GM19467 (cell line): Measurements from ENCODE around the gene TCHP.
"Not testable (repeated sequence)": the region's sequence is repeated elsewhere in the genome, so short reads cannot be mapped to it uniquely, and the experiment has no call there.

ENCODE experiments used
- ATAC-seq: cut with Tn5 transposase; IDR thresholded peaks from one replicate; pipeline ENCODE4 v1.9.1; 2021; ENCODE audit warnings: mild to moderate bottlenecking, moderate library complexity; ENCODE audit not compliant: unreplicated experiment

Gene TCHP

GRCh38 chr12:109879351-109880042 lies 20.6 kb upstream of the TCHP start:
- ATAC-seq: no peak

- ATAC-seq: peak; percentile 95
Measured at GRCh38 chr12:109880043-109880931, 19.8 kb upstream of the TCHP start, which contains the start of gene GLTP. Gene GLTP, minus strand, starts transcription at chr12:109880541. Its CDS starts 167 bp downstream, at chr12:109880374.

- ATAC-seq: no peak
Measured at GRCh38 chr12:109880938-109881337, 19.1 kb upstream of the TCHP start.

- no peak for ATAC-seq
Measured at GRCh38 chr12:109881752-109882151, 18.3 kb upstream of the TCHP start.

DNA sequence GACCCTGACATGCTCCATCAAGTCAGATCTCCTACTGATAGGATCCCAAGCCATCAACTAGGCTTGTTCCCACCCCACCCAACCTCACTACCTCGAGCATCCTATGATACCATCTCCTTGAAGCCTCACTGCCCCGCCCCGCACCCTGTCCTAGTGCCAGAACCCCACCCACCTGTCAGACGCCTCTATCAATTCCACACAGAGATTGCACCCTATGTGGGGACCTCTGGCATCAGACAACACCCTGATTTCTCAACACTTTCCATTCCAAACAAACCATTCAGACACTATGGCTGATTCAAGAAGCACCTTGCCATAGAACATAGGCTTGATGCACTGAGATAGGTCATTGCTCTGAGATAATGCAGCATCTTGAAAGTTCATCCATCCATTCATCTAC lies 16.6 kb upstream of the TCHP start:
- ATAC-seq: no peak

DNA sequence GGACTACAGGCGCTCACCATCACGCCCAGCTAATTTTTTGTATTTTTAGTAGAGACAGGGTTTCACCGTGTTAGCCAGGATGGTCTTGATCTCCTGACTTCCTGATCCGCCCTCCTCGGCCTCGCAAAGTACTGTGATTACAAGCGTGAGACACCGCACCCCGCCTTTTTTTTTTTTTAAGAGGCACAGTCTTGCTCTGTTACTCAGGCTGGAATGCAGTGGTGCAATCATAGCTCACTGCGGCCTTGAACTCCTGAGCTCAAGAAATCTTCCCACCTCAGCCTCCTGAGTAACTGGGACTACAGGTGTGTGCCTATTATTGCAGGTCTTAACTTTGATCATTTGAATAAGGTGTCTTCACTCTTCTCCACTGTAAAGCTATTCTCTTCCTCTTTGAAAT lies 14.5 kb upstream of the TCHP start:
- no peak for ATAC-seq

- ATAC-seq: no peak
Measured at GRCh38 chr12:109888179-109889020, 11.7 kb upstream of the TCHP start.

GRCh38 chr12:109890620-109891170 lies 9.4 kb upstream of the TCHP start:
- ATAC-seq: no peak

DNA sequence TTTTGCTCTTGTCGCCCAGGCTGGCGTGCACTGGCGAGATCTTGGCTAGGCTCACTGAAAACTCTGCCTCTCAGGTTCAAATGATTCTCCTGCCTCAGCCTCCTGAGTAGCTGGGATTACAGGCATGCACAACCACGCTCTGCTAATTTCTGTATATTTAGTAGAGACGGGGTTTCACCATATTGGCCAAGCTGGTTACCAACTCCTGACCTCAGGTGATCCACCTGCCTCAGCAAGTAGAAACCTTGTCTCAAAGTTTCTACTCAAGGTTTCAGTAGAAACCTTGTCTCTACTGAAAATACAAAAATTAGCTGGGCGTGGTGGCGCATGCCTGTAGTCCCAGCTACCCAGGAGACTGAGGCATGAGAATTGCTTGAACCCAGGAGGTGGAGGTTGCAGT lies 8.3 kb upstream of the TCHP start:
- not testable (repeated sequence) for ATAC-seq

DNA sequence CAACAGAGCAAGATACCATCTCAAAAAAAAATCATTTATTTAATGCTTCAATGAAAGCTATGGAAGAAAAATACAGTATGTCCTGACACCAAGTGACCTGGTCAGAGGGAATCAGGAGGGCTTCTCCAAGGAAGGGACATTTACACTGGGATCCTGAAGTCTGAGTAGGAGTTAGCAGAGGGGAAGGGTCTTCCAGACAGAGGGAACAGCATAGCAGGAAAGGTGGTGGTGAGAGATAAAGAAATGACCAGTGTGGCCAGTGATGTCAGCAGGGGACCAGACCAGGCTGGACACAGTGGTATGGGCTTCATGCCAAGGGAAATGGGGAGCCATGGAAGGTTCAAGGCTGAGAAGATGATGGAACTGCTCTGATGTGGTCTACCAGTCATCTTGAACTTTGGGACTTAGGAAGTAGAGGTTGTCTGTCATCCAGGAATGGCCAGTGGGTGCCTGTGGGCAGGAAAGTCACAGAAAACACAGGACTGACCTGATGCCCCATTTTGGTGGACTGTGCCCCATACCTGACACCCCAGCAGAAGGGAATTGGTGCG lies 7.8 kb upstream of the TCHP start:
- no peak for ATAC-seq

DNA sequence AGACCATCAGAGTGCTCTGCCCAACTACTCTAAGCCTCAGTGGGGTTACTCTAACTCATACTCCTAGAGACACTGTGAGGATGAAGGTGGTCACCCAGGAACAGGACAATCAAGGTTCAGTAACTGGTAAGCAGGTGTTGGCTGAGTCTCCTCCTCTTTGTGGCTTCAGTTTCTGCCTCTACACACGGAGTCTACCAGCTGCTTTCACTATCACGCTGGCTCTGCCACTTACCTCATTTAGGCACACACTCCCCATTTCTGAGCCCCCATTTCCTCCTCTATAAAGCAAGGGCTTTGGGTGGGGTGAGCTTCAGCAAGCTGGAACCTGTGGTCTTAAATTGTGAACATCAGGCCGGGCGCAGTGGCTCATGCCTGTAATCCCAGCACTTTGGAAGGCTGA lies 7.3 kb upstream of the TCHP start:
- ATAC-seq: no peak

- ATAC-seq: no peak
Measured at GRCh38 chr12:109893261-109893995, 6.6 kb upstream of the TCHP start.

- ATAC-seq: no peak
Measured at GRCh38 chr12:109894939-109895338, 5.1 kb upstream of the TCHP start.

DNA sequence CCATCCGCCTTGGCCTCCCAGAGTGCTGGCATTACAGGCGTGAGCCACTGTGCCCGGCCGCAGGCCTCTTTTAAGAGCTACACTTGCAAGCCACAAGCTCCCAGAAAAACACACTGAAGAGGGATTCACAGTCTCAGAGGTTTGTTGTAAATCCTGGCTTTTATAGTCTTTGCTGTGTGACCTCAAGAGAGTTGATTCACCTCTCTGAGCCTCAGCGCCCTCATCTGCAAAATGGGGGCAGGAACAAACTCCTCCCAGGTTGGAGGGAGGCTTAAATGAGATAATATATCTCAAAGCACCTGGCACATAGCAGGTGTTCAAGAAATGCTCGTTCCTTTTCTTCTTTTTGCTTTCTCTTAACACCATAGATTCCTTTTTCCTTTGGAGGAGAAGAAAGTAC lies 3.9 kb upstream of the TCHP start:
- no peak for ATAC-seq

DNA sequence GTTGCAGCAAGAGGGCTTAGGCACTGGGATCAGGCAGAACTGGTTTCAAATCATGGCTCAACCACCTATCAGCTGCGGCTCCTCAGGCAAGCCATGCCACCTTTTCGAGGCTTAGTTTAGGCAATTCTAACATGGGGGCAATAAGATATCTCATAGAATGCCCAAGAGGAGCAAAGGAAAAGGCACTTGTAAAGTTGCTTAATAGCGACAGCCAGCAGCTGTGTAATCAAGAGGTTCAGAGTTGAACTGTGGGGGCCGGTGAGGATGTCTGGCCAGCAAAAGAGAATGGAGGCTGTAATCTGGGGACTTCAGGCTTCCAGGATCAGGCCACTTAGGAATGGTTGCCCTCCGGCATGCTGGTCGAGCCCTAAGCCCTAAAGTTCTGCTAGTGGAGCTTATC lies 3.0 kb upstream of the TCHP start:
- ATAC-seq: no peak

DNA sequence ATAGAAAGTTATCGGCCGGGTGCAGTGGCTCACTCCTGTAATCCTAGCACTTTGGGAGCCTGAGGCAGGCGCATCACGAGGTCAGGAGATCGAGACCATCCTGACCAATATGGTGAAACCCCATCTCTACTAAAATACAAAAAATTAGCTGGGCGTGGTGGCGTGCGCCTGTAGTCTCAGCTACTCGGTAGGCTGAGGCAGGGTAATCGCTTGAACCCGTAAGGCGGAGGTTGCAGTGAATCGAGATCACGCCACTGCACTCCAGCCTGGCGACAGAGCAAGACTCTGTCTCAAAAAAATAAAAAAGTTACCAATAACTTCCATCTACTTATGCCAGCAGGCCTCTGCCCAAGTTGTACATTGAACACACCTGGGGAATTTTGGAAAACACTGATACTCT lies 729 bp upstream of the TCHP start:
- ATAC-seq: not testable (repeated sequence)

DNA sequence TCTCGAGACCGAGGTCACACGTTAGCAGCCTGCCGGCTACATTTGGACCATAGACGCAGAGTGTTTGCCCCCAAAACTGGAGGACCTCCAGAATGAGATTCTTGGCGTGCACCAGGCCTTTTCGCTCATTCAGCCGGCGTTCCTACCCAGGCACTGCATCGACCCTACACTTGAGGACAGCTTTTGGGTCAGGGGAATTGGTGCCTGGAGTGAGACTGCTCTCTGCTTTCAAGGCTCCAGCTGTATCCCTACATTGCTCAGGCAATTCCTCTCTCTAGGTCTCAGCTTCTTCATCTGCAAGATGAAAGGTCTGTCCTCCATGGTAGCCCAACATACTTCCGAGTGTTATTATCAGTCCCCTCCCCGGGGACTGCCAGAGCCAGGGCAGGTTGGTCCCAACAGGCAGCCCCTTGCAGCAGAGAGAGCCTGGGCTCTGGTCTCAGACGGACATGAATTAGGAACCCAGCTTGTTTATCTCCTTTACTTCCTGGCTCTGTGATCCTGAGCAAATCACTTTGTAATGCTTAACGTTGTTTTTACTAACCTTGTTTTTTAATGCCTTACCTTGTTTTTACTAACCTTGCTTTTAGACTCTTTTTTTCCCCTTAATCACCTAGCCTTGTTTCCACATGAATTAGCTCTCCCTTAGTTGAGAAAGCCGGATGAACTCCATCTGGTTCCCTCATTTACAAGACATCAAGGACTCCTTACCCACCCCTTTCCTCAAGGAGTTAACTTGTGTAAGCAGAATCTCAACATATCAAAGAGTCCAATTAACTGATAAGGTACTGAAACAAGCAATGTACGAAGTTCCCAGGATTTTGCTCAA lies 892 bp downstream of the TCHP start:
- ATAC-seq: no peak

DNA sequence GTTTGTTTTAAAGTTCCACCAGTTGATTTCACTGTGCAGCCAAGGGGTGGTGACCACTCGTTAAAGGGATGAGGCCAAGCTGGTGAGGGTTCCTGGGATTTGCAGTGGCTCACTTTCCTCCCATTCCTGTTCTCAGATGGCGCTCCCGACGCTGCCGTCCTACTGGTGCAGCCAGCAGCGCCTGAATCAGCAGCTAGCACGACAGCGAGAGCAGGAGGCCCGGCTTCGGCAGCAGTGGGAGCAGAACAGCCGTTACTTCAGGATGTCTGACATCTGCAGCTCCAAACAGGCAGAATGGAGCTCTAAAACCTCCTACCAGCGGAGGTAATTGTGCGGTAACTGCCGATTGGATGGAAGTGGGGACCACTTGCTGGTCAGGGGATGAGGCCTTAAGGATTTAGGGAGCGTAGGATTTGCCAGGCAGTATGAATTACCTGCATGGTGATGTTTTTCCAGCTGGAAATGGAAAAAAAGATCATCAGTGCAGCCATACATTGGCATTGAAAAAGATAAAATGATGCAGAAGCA lies 2.9 kb downstream of the TCHP start:
- no peak for ATAC-seq

- no peak for ATAC-seq
Measured at GRCh38 chr12:109905301-109905700, 5.2 kb downstream of the TCHP start.
